Heart left ventricle (tissue), 16 donors: ENCODE results near the gene VTCN1. TPM values are rescaled to one million over a fixed set of nuclear protein-coding genes. Genes with fewer than 3 reads are reported as not detected.

Experiments
- ATAC-seq, 4 donors: fragments of 200-7000 bp; cut with Tn5 transposase; one replicate each; pipeline ENCODE4 v1.9.1; 2020 to 2022; ENCODE audit warnings: moderate library complexity in 4 of 4, mild to moderate bottlenecking in 3 of 4, moderate number of reproducible peaks in 1 of 4
- DNase-seq, 5 donors: peaks; one replicate each; pipeline ENCODE4 v3.0.0-alpha.2; 2020
- H3K27ac ChIP-seq, 12 donors: fragments of 200-600 bp; sonication (generic) in 4 of 12; one replicate each; pipeline versions ENCODE4 v1.5.0 to v1.8.0; 2016 to 2022; ENCODE audit warnings: mild to moderate bottlenecking in 2 of 12
- H3K27me3 ChIP-seq, 9 donors: fragments of 200-600 bp; sonication (generic) in 2 of 9; one replicate each; pipeline versions ENCODE4 v1.5.1 to v1.8.0; 2016 to 2022; ENCODE audit warnings: mild to moderate bottlenecking in 3 of 9
- H3K36me3 ChIP-seq, 9 donors: fragments of 200-600 bp; sonication (generic) in 2 of 9; one replicate each; pipeline versions ENCODE4 v1.5.0 to v1.8.0; 2018 to 2022; ENCODE audit warnings: mild to moderate bottlenecking in 2 of 9
- H3K4me1 ChIP-seq, 12 donors: fragments of 200-600 bp; sonication (generic) in 4 of 12; one replicate each; pipeline versions ENCODE4 v1.5.0 to v1.8.0; 2016 to 2022; ENCODE audit warnings: mild to moderate bottlenecking in 3 of 12
- H3K4me3 ChIP-seq, 12 donors: fragments of 200-600 bp; sonication (generic) in 4 of 12; one replicate each; pipeline versions ENCODE4 v1.5.0 to v1.8.0; 2017 to 2022; ENCODE audit warnings: mild to moderate bottlenecking in 9 of 12, moderate library complexity in 4 of 12
- H3K9me3 ChIP-seq, 12 donors: fragments of 200-600 bp; sonication (generic) in 4 of 12; one replicate each; pipeline versions ENCODE4 v1.5.0 to v1.8.0; 2016 to 2022; ENCODE audit warnings: mild to moderate bottlenecking in 1 of 12
- POLR2A ChIP-seq, 2 donors: fragments of 450-650 bp; IDR thresholded peaks; one replicate each; pipeline ENCODE4 v1.6.1; 2017; ENCODE audit warnings: antibody characterized with exemption in 2 of 2, mild to moderate bottlenecking in 2 of 2, moderate library complexity in 2 of 2
- WGBS, 4 donors: extraction: QIAGEN DNeasy Blood & Tissue Kit in 2 of 4; methylation state at CpG; one replicate each; pipeline versions ENCODE4 v1.1.5 to v1.1.7; 2013 to 2018; 5-methylcytosine and 5-hydroxymethylcytosine counted together
- intact Hi-C, 10 donors: fragments of 100-400 bp; cut with DNase I; formaldehyde crosslinking; loops; one replicate each; pipeline versions ENCODE4 v1.11.1 to v1.14.2; 2022
- polyA plus RNA-seq, 2 donors: library from polyadenylated mRNA; stranded (reverse); fragments of 200-250 nt; gene quantifications; one replicate each; pipeline ENCODE4 v1.2.3, GENCODE V29; 2013
- total RNA-seq, 9 donors: library from RNA; depleted of rRNA in 2 of 9; stranded (reverse); fragments of >200 nt in 2 of 9; fragmentation: NEBNext Ultra II Directional in 3 of 9; extraction: Animal tissue kit (Norgen Biotek cat#: 25700) in 3 of 9; gene quantifications; one replicate each; pipeline versions ENCODE4 v1.1.0 to v1.2.4, GENCODE V29; 2016 to 2023
- TF ChIP-seq, protein P1 (sequence below), 12 donors: fragments of 200-600 bp; sonication (generic) in 4 of 12; IDR thresholded peaks; one replicate each; pipeline versions ENCODE4 v1.5.0 to v1.8.0; 2018 to 2022; ENCODE audit warnings: antibody characterized with exemption in 12 of 12, mild to moderate bottlenecking in 5 of 12
- donor health status: ischemic (EF 13 %, LVEDD 7.1; RV severe dilation, severe dysfunction).
- donor health status: healthy with polysubstance abuse.
- donor health status: DM: no; HTN: yes; CAD: no.
- donor health status: DM: no; HTN: no; CAD: no.
- donor health status: ischemic (EF 25% LVEDD 6.9; RV normal size, moderate dysfunction).
- donor health status: ischemic (EF 25% LVEDD 5.7; RV mildly dilated, moderate dysfunction).
- donor health status: healthy.
- donor health status: DM: yes; HTN: yes; CAD: no.
- donor health status: ischemic (EF 35%, LVEDD 5.7; RV mildly dilated, moderate dysfunction).
- donor health status: nonischemic (EF 11% LVEDD 7.7; RV severe dilation, severe dysfunction).
- donor health status: DM: yes; HTN: yes; CAD: no.
- donor health status: PGD.
- donor health status: ischemic (EF 29% LVEDD 5.4; RV normal size, mild dysfunction).
- donor health status: nonischemic (EF 23%, LVEDD 6.1; RV moderate dilation, normal function).

The VTCN1 gene
- total and polyA plus RNA-seq, 11 donors, result 0.09 to 0.16 TPM; not detected in 9

GRCh38 chr1:117240547-117240946, 29.8 kb upstream of the VTCN1 start:
- TF ChIP-seq POLR2A (IDR thresholded peaks at IDR 0.05), result no peak
- TF ChIP-seq, protein P1, sequence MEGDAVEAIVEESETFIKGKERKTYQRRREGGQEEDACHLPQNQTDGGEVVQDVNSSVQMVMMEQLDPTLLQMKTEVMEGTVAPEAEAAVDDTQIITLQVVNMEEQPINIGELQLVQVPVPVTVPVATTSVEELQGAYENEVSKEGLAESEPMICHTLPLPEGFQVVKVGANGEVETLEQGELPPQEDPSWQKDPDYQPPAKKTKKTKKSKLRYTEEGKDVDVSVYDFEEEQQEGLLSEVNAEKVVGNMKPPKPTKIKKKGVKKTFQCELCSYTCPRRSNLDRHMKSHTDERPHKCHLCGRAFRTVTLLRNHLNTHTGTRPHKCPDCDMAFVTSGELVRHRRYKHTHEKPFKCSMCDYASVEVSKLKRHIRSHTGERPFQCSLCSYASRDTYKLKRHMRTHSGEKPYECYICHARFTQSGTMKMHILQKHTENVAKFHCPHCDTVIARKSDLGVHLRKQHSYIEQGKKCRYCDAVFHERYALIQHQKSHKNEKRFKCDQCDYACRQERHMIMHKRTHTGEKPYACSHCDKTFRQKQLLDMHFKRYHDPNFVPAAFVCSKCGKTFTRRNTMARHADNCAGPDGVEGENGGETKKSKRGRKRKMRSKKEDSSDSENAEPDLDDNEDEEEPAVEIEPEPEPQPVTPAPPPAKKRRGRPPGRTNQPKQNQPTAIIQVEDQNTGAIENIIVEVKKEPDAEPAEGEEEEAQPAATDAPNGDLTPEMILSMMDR (IDR thresholded peaks at IDR 0.05), result no peak
- ATAC-seq, result no peak
- Histone ChIP-seq H3K36me3 (no peaks in the 10 kb centered on the region), H3K9me3 (no peaks in the 10 kb centered on the region), H3K4me3 (no peak overlapping the region), H3K4me1 (peaks cover 0 to 13% (median 0%) of the 10 kb centered on the region in 12 donors), H3K27ac (no peak overlapping the region), H3K27me3 (no peaks in the 10 kb centered on the region)
- no peak for DNase-seq
- intact Hi-C loops, result no loop called here
- WGBS, 4 donors, result 87 to 89% (median 88%) methylated on average over 4 of the region's 4 CpGs

DNA sequence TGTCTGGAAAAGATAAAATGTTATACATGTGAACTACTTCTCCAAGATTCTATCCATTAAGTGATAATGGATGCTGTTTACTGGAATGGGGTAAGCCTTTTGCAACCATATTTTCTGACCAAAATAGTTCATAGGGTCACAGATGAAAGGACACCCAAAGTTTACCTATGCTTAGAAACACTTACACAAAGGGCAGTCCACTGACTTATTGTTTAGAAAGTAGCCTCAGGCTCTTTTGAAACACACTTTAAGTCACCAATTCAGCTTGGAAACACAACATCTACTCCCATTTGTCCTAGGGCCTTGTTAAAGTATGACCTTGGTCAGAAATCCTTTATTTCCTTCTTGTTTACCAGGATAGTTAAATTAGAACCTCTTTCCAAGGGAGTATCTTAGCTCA, 28.7 kb upstream of the VTCN1 start:
- no peaks in the 10 kb centered on the region for H3K36me3 ChIP-seq
- H3K4me3 ChIP-seq, result no peak overlapping the region
- TF ChIP-seq, protein P1 (IDR thresholded peaks at IDR 0.05), result no peak
- no peak for TF ChIP-seq POLR2A (IDR thresholded peaks at IDR 0.05)
- H3K27ac ChIP-seq, result no peak overlapping the region
- no peak for DNase-seq
- H3K4me1 ChIP-seq, result peaks cover 0 to 13% (median 0%) of the 10 kb centered on the region in 12 donors
- no peaks in the 10 kb centered on the region for H3K9me3 ChIP-seq
- intact Hi-C loops, result loop anchor here in 1 of 10 donors (10.0 kb wide), 1 partner anchor 115 kb away; the partner anchor contains the start of gene TRIM45
- H3K27me3 ChIP-seq, result no peaks in the 10 kb centered on the region
- no peak for ATAC-seq

DNA sequence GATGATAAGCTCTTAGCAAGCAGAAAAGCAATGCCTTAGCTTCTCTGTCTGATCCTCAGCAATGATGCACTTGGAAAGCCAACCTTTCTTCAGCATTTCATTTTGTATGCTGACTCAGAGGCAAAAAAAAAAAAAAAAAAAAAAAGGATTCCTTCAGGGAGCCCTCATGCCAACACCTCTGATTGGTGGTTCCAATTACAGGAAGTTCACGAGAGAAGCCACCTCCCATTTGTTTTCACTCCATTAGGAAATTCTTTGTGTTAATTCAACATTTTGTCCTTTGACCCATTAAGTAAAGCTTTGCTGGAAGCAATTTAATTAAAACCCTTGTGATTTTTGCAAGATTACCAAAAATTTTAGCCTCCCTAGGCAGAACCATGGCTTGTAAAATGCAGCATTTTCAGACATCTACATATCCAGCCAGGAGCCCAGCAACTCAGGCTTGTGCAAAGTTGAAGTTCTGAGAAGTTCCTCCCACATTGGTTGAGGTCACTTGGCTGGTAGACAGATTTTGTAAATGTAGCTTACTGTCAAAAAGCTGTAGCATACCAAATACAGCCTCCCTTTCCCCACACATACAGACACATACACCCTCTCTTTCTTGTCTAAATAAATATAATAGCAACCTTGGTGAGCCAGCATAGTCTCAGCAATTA, 27.1 kb upstream of the VTCN1 start:
- Histone ChIP-seq H3K27ac (no peak overlapping the region), H3K4me3 (no peak overlapping the region), H3K36me3 (no peaks in the 10 kb centered on the region), H3K27me3 (no peaks in the 10 kb centered on the region), H3K4me1 (peaks cover 0 to 19% (median 5%) of the 10 kb centered on the region in 12 donors), H3K9me3 (no peaks in the 10 kb centered on the region)
- intact Hi-C loops, result loop anchor here in 1 of 10 donors (10.0 kb wide), 1 partner anchor 113 kb away; the partner anchor contains the start of gene TRIM45
- 38 to 56% (median 51%) methylated on average over 1 of the region's 1 CpG for WGBS, 4 donors
- DNase-seq (no peak), ATAC-seq (no peak)
- TF ChIP-seq POLR2A (IDR thresholded peaks at IDR 0.05), result no peak
- TF ChIP-seq, protein P1 (IDR thresholded peaks at IDR 0.05), result no peak

- H3K27me3 ChIP-seq, result no peaks in the 10 kb centered on the region
- intact Hi-C loops, result loop anchor here in 1 of 10 donors (10.0 kb wide), 1 partner anchor 111 kb away; the partner anchor contains the start of gene TRIM45
- 35 to 47% (median 40%) methylated on average over 2 of the region's 2 CpGs for WGBS, 4 donors
- no peaks in the 10 kb centered on the region for H3K36me3 ChIP-seq
- H3K9me3 ChIP-seq, result no peaks in the 10 kb centered on the region
- no peak overlapping the region for H3K4me3 ChIP-seq
- TF ChIP-seq, protein P1 (IDR thresholded peaks at IDR 0.05), result no peak
- no peak for TF ChIP-seq POLR2A (IDR thresholded peaks at IDR 0.05)
- DNase-seq (peak in 4 of 5 donors; percentile 21 to 80 (median 36)), ATAC-seq (peak; percentile 52 to 86 (median 78))
- peaks cover 0 to 29% (median 11%) of the 10 kb centered on the region in 12 donors for H3K4me1 ChIP-seq
- H3K27ac ChIP-seq, result peak overlapping the region in 1 of 12 donors; percentile 3
Observed at GRCh38 chr1:117235863-117236465, 25.2 kb upstream of the VTCN1 start.
